NCI-H2107 treated with DMSO at 0.1 percent for 48 hours (cell line): ENCODE results near the gene HILPDA.
A peak's percentile ranks its signal among the peaks of the same experiment; 100 is the strongest.

ENCODE experiments used
- DNase-seq: peaks from one replicate; lab custom pipeline; 2025; ENCODE audit not compliant: unreplicated experiment; lab: John Stamatoyannopoulos, UW

HILPDA gene, protein sequence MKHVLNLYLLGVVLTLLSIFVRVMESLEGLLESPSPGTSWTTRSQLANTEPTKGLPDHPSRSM

DNA sequence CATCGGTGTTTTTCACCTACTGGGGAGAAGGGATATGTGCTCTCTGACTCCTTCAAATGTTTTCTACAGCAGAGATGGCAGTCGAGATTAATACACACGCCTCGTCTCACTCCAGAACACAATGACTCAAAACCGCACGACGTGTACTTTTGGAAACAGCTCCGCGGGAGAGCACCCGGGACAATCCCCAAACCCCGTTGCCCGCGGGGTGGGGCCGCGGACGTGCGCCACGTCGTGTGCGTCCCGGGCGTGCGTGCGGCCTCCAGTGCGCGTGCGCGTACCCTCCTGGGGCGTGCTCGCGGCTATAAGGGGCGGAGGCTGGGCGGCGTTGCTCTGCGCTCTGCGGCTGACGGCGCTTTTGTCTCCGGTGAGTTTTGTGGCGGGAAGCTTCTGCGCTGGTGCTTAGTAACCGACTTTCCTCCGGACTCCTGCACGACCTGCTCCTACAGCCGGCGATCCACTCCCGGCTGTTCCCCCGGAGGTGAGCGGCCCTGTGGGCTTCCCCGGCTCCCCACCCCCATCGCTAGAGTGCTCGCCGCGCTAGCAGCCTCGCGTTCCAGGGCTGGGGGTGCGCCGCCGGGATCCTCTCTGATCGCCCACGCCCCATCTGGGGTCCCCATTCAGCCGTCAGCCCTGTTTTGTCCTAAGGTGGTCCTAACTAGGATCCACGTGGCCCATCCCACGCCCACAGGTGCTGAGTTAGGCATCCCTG, at the start of gene HILPDA:
TSS of gene HILPDA (plus strand) at position 336 of the 712 bp plus-strand sequence. CDS start 1,391 bp downstream, outside the sequence.
- peak; percentile 87 for DNase-seq

DNA sequence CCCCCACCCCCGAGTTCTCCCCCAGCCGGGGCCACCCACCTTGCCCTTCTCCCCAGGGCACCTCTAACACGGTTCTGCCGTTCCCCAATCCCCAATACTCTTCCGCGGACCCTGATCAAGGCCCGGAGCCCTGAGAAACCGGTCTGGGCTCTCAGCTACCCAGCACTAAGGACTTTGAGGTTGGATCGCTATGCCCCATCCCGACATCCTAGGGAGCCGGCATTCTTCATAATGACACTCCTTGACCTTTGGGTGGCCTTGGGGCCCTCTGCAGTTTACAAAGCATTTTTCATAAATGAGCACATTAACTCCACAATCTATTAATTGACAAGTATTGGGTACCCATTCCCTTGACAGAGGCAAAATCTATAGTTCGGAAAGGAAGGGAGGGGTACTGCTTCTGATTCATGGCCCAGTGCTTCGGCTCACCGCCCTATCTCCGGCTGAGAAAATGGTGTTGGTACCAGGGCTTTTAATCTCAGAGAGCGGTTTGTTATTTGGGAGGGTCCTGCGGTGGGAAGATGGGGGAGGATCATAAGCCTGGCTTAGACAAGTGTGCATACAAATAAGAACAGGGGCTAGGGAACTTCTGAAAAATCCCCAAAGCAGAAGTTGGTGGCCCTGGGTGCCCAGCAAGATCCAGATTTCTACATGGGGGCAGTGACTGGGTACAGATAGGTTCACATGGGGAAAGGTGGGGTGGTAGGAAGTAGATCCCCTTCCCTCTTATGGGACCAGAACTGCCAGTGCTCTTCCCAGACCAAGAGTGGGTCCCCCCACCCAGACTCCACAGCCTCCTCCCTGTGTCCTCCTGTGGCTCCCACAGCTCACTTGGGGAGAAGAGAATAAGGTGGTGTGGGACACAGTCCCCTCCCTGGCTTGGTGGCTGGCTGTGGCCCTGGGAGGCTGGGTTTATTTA, 49.1 kb upstream of the HILPDA start:
- DNase-seq, result no peak

DNA sequence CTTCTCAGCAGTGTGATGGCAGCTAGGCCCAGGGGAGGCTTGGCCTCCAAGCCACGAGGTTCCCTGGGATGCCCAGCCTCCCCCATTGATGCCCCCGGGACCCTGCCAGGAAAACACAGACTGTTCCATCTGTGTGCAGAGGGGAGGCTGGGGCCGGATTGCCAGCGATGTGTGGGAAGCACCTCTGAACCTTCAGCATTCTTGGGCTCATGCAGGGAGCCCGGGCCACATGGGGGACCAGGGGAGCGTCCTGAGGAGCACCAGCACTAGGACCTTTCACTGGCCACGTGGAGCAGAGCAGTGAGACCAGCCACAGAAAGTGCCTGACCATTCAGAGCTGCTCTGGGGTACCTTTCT, 48.5 kb upstream of the HILPDA start:
- DNase-seq, result no peak

DNA sequence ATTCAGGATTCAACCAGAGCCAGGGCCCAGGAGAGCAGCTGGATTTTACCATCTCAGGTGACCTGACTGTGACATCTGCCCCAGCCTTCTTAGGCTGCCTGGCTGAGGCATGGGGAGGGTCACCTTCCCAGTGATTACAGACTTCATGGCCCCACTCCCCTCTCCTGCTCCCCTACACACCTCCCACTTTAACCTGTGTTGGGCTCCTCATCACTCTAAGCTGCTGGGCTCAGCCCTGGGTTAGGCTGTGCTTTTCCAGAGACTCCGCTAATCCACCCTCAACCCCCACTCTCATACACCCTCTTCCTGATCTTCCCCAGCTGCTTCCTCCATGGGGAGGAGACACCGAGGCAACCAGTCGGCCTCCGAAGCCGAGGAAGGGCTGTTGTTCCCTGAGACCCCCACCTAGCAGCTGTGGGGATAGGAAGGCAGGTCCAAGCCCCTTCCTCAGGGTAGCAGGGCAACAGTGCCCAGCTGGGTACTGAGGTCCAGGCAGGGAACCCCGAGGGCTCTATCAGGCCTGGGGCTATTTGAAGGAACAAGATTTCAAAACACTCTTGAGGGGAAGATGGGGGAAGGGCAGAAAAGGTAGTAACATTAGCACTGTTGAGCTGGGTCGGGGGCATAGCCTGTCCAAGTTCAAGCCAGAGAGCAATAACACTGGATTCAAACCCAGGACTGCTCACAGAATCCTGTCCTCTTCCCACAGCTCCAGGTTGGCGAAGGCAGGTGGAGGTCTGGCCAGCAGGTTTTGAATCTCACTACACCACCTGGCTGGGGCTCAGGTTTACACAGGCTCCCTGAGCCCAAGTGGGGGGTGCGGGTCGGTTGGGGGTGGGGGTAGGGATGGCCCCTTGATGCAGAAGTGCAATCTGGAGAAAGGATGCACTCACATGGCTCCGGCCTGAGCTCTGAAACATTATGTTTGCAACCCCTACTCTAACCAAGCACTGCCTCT, 47.6 kb upstream of the HILPDA start:
- peak; percentile 20 for DNase-seq

DNA sequence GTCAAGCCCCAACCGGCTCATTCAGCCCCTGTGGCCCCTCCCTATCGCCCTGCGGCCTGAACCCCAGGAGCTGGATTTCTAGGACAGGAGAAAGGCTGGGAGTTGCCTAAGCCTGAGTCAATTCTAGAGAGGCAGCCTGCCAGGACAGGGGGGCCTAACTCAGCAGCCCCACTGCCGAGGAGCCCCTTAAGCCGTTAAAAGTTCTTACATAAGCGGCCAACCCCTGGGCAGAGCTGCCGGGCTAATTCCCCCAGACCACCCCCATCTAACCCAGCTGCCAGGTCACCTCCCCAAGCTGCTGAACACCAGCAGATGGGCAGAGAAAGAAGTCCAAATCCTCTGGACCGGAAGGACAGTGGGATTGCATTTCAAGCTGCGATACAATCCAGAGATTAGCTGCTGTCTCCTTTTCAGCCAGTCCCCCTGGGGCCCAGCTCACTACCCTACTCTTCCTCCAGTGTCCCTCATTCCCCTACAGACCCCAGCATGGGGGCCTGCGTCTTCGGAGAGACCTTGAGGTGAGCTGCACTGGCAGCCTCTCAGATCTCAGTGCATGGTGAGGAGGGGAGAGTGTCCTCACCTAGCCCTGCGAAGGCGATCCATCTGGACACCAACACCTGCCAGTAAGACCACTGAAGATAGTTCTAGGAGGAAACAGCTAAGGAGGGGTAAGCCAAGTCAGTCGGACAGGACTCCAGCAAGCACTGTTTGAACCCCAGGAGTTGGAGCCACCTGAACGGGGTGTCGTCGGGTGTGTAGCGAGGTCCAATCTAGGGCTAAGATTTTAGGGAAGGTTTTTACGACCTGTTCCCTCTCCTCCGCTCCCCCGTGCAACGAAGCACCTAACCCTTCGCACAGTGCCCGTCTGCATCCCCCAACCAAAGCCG, 46.7 kb upstream of the HILPDA start:
- DNase-seq, result no peak

DNA sequence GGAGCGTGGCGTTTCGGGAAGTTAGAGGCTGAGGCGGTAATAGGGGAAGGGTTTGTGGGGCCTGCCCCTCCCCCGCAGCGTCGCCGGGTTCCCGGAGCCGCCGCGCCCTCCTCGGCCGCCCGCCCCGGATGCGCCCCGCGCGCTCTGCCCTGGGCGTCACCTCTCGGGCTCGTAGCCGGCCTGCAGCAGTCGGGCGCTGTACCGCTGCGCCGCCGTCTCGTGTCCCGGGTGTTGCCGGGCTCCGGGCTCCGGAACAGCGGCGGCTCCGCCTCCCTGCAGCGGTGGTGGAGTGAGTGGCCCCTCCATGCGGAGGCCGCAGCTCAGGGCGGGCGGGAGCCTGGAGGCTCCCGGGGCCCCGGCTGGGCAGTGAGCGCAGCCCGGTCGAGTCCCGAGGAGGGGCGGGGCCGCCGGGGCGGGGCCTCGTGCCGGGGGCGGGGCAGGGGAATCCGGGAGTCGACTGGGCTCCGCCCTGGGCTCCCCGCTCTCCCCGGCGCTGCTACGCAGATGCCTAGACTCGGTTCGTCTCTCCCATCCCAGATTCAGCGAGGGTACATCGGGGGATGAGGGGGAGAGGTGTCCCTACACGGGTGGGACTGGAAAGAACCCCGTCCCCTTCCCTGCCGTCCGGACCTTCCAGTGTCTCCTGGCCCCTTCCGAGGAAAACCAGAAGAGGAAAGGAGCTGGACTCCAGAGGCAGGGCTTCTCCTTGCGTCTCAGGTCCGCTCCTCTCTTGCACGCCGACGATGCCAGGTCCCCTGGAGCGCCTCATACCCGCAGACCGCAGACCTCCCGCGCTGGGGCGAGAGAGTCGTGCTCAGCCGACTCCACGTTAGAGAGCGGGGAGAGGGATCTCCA, 45.9 kb upstream of the HILPDA start, which contains the start of gene IMPDH1:
TSS of gene IMPDH1 (minus strand) at position 387 of the 855 bp plus-strand sequence. CDS start at position 306, 81 bp downstream.
- peak; percentile 65 for DNase-seq

DNA sequence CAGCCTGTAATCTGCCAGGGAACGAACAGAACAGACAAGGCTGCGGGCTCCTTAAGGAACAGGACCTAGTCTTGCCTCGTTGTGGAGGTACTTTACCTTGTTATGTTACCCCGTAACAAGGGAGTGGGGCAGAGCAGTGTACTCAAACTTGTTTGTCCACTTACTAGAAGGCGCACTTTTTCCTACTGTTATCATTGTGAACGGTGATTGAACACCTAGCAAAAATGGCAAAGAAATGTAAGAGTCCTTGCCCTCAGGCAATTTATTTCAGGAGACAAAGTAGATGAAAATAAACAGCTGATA, 45.3 kb upstream of the HILPDA start:
- DNase-seq, result peak; percentile 65

DNA sequence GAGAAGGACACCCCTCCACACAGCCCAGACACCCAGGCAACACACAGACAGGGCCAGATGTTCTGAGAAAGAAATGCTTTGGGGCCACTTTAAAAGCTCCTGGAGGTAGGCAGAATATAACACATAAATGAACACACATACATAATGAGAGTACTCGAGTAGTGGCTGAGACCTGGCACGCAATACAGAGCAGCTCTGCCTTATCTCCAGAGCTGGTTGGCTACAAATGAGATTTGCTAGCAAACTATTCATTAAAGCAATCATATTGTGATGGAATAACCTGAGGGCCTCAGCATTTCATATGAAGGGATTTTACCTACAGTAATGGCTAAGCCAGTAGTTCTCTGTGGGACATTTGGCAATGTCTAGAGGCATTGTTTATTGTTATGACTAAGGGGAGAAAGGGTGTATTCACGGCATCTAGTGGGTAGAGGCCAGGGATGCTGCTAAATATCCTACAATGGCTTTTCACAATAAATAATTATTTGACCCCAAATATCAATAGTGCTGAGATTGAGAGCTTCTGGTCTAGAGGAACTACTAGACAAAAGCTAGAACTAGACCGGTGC, 40.4 kb upstream of the HILPDA start:
- no peak for DNase-seq

DNA sequence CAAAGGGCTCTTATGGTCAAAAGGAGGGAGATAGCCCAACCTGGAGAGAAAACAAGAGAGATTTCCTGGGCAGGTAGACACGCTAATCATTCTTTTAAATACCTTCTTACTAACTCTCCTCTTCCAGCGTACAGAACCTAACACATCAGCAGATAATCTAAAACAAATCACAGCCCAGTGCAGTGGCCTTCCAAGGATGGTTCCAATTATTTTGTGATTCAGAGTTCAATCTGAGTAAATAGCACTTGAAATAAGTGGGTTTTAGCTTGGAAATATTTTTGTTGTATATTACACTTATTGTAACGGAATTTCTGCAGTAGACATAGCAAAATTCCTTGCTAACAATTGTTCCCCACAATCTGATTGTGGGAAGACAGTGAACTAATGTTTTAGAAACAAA, 38.6 kb upstream of the HILPDA start:
- DNase-seq, result no peak

DNA sequence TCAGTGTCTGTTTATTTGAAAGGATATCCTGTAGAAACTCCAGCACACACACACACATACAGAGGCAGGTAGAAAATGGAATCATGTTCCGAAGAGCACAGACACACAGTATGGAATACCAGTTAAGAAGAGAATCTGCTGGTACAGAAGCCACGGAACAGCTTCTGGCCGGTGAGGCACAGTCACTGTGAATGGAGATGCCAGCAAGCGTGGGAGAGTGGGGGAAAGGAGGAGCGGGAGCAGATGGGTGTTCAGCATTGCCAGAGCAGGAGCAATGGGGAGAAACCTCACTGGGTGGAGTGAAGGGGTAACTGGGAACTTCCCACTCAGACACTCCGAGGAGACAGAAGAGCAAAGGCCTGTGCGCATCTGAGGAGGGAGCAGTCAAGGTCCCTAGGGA, 36.4 kb upstream of the HILPDA start:
- DNase-seq, result no peak

DNA sequence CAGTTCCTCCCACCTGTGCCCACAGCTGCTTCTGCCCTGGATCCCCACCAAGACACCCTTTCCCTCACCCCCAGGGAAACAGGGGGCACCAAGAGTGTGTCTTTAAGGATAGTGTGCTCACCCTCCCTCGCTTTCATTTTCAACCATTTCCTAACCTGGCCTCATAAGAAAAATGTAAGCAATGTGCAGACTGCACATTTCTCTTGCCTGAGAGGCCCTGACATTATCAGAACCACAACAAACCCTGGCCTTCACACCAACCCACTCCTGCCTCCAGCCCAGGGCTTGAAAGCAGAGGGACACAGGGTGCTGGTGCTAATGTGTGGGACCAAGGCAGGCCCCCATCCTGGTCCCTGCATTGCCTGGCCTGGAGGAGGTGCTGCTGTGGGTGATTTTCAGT, 34.9 kb upstream of the HILPDA start:
- no peak for DNase-seq

DNA sequence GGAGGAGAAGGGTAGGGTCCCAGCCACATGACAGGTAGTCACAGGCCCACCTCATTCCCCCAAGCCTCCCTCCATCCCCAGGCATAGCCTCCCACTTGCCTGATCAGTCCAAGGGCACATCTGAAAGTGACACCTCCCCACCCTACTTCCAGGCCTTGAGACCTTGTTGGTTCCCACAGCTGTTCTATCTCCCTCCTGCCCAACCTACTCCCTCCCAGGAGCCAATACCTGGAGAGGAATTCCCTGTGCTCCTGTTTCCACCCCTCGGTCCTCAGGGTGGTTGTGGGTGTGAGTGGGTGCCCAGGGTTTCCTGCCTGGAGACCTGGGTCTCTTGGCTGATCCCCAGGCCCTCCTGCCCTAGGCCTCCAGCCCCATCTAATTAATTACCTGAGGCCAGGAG, 34.3 kb upstream of the HILPDA start:
- no peak for DNase-seq

DNA sequence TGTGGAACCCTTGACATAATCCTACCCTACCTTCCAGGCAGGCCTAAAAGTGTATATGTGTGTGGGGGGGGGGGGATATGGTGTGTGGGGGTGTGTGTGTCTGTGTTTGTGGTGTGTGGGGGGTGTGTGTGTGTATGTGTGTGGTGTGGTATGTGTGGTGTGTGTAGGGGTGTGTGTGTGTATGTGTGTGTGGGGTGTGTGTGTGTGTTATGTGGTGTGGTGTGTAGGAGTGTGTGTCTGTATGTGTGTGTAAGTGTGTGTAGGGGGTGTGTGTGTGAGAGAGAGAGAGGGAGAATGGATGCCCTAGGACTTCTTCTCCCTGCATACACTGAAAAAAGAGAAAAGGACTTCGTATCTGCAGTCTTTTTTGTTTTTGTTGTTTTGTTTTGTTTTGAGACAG, 33.6 kb upstream of the HILPDA start:
- no peak for DNase-seq

DNA sequence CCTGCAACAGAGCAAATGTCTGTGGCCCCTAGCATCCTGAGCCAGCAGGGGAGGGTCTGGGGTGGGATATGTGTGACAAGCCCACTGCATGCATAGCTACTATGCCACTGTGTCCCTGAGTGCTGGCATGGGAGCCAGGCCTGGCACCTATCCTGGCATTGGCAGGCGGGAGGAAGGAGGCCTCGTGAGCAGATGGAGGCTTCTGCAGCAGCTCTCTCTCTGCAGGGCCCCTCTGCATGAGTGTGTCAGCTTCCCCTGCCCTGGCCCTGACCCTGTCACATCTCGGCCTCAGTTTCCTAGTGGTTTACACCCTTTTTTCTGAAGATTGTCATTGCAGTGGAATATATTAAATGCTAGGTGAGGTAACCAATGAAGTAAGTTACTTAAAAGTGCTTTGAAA, 32.8 kb upstream of the HILPDA start:
- DNase-seq, result no peak

DNA sequence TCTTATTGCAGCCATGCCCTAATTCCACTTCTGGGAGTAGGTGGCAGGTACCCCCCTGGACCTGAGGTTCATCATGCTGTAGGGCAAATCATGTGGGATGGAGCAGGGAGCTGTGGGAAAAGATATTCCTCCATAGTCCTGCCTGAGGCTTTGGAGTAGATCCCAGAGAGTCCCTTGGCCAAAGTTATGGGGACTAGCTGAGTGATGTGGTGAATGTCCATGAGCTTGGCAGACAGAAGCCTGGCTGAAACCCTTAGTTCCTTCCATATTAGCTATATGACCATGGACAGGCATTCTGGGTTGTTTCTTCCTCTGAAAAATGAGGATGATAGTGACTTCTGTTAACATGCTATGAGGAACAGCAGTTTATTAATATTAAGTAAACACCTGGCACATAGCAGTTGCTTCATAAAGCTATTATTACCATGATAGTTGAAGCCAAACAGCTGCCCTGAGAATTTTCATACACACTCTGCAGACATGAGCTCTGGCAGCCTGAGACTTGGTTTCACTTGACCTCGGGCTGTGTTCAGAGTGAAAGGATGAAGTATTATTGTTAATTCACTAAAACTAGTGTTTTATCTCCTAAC, 30.9 kb upstream of the HILPDA start:
- DNase-seq, result no peak

DNA sequence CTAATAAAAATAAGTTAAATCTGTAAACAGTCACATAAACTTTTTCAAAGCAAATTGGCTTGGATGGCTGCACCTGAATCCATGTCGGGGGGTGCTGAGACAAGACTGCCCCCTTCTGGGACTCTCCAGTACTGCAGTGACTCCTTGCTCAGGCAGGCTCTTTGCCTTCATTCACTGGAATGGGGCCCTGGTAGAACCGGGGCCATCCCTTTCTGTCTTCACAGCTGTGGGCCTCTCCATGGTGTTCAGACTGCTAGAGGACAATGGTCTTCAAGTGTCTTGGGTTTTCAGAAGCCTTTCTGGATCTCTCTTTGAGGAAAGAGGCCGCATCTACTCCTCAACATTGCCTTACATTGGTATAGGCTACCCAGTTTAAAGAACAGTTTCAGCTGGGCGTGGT, 29.8 kb upstream of the HILPDA start:
- DNase-seq, result peak; percentile 34

DNA sequence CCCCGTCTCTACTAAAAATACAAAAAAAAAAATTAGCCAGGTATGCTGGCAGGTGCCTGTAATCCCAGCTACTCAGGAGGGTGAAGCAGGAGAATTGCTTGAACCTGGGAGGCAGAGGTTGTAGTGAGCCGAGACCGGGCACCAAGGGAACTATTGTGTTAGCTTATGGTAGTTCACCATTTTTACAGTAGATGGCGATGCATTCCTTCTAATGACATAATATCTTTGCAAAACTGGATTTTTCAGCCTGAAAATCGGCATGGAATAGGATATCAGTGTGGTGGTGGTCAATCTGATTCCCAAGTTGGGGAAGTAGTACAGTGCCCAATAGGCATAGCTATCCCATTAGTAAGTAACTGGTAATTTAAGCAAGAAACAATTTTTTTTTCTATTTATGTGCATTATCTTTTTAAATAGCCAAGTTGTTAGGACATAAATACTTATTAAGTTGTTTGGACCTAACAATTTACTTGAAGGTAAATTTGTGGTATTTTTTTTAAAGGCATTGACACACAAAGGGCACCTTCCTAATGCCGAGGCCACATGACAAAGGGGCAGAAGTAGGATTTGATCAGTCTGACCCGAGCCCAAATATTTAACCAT, 28.3 kb upstream of the HILPDA start:
- peak; percentile 57 for DNase-seq

DNA sequence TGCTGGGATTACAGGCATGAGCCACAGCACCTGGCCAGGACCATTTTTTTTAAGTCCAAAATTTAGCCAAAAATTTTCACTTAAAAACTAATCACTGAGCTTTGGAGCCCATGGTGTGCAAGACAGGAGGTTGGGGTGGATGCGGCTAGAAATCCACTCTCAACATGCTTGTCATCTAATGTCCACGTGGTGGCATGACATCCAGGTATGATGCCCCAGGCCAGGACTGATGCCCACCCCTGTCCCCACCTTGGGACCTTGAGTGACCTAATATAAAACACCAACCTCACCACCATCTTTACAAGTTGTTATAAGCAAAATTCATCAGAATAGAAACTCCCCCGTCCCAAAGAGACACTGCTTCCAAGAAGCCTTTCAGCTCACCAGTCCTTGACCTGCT, 25.5 kb upstream of the HILPDA start:
- no peak for DNase-seq
